ENCODE results near the gene PADI4.

DNA sequence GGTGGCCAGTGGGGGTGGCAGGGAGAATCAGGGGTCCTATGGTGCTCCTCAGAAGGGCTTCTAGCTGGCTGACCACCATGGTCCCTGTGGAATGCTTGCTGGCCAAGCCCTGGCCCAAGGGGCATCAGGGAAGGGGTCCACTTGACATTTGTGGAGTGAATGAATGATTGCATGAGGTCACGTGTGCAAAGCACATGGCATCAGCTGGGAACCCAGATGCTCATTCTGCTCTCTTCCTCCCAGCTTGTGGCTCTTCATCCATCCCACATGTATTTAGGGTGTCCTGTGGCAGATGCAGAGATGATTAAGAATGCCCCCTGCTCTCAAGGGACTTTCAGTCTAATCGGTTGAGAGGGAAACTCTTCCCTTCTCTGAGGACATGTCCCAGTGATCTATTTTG, 27.1 kb upstream of the PADI4 start:
- TF ChIP-seq, protein P1, sequence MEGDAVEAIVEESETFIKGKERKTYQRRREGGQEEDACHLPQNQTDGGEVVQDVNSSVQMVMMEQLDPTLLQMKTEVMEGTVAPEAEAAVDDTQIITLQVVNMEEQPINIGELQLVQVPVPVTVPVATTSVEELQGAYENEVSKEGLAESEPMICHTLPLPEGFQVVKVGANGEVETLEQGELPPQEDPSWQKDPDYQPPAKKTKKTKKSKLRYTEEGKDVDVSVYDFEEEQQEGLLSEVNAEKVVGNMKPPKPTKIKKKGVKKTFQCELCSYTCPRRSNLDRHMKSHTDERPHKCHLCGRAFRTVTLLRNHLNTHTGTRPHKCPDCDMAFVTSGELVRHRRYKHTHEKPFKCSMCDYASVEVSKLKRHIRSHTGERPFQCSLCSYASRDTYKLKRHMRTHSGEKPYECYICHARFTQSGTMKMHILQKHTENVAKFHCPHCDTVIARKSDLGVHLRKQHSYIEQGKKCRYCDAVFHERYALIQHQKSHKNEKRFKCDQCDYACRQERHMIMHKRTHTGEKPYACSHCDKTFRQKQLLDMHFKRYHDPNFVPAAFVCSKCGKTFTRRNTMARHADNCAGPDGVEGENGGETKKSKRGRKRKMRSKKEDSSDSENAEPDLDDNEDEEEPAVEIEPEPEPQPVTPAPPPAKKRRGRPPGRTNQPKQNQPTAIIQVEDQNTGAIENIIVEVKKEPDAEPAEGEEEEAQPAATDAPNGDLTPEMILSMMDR (conservative IDR thresholded peaks at IDR 0.05 in 1 of 2, IDR thresholded peaks at IDR 0.05 in 1 of 2; ENCODE audit: low read depth in 1 of 2, low read length in 2 of 2), result no peak
- TF ChIP-seq EZH2 (IDR thresholded peaks at IDR 0.05; ENCODE audit: low read length, missing control alignments), result no peak

Data from fibroblast of lung (primary cell).